NCI-H1694 (cell line): Measurements from ENCODE around the gene MPC2.

Source experiments
- DNase-seq: peaks from one replicate; lab custom pipeline; 2025; lab: John Stamatoyannopoulos, UW

MPC2 gene

DNA sequence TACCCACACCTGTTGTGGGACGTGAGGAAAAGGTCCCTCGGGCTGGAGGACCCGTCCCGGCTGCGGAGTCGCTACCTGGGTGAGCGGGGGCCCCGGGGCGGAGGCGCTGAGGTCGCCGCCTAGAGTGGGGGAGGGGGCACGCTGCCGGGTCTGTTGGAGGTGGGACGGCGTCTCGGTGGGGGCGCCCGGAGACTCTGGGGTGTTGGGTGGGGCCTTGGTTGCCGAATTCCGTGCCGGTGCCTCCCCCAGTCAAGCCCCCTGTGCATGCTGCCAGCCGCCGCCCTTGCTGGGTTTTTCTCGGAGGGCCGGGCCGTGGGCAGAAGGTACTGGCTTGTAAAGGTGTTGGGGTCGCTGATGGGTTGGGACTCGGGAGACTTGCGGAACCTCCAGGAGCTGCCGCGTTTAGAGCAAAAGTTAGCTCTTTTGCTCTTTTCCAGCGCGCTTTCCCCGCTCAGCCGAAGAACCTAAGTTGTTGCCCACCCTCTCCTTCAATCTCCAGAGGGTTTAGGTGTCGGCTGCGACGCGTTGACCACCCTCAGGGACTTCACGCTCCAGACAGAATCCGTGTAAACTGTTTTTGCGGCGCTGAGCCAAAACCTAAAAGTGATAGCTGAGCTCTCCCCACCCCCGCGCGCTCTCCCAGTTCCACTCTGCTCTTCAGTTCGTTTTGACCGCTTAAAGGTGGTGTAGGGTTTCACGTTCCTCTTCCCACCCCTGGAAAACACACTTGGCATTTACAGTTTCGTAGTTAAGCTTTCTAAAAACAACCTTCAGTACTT is at the start of gene MPC2:
MPC2 (minus strand) TSS at position 143 of the 779 bp plus-strand sequence. CDS start 1,231 bp downstream, outside the sequence.
- peak; percentile 49 for DNase-seq

DNA sequence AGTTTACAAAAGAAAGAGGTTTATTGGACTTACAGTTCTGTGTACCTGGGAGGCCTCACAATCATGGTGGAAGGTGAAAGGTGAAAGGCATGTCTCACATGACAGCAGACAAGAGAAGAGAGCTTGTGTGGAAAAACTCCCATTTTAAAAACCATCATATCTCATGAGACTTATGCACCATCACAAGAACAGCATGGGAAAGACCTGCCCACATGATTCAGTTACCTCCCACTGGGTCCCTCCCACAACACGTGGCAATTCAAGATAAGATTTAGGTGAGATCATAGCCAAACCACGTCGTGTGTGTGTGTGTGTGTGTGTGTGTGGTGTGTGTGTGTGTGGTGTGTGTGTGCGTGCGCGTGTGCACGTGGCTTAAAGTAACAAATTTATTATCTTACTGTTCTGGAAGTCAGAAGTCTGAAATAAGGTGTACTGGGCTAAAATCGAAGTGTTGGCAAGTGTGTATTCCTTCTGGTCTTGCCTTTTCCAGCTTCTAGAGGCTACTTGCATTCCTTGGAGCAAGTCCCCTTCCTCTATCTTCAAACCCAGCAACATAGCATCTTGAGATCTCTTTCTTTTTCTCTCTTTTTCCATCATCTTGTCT is 48.1 kb upstream of the MPC2 start:
- no peak for DNase-seq

- DNase-seq = no peak
Measured at GRCh38 chr1:167983797-167984420, 47.0 kb upstream of the MPC2 start.

- DNase-seq = no peak
Measured at GRCh38 chr1:167981933-167982332, 45.1 kb upstream of the MPC2 start.

- no peak for DNase-seq
Measured at GRCh38 chr1:167977245-167977644, 40.4 kb upstream of the MPC2 start.

DNA sequence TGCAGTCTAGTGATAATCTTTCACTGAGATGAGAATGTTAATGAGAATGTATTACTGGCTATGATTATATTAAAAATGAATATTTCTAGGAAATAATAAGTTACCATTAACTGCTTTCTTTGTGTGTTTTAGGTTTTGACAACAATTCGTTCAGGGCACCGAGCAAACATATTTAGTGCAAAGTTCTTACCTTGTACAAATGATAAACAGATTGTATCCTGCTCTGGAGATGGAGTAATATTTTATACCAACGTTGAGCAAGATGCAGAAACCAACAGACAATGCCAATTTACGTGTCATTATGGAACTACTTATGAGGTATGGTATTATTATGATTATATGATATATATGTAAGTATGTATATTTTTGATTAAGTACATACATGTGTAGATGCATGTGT is 37.8 kb upstream of the MPC2 start:
- no peak for DNase-seq

DNA sequence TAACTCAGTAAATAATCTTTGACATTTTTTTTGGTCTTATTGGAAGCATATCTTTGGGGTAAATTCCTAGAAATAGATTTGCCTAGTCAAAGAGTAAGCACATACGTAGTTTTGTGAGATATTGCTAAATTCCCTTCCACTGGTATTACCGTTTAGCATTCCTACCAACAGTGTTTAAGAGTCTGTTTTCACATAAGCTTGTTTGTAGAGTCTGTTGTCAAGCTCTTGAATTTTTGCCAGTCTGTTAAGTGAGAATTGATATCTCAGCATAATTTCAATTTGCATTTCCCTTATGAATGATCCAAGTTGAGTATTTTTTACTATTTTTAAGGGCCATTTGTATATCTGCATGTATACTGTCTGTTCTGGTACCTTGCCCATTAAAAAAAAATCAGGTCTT is 37.0 kb upstream of the MPC2 start:
- DNase-seq = no peak

GRCh38 chr1:167968569-167968968 is 31.7 kb upstream of the MPC2 start:
- DNase-seq = no peak

DNA sequence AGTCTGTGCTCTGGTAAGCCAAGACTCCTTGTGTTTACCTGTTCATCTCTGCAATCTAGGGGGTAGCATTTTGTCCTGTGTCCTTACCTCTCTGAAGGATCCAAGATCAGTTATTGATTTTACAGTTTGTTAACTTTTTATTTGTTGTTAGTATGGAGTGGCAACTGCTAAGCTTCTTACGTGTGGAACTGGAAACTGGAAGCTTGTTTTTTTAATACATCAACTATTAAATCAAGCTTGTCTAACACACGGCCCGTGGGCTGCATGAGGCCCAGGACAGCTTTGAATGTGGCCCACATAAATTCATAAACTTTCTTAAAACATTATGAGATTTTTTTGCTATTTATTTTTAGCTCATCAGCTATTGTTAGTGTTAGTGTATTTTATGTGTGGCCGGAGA is 29.2 kb upstream of the MPC2 start:
- DNase-seq = no peak

GRCh38 chr1:167964646-167965045 is 27.8 kb upstream of the MPC2 start:
- DNase-seq = no peak

- DNase-seq = no peak
Measured at GRCh38 chr1:167957710-167958109, 20.8 kb upstream of the MPC2 start.

DNA sequence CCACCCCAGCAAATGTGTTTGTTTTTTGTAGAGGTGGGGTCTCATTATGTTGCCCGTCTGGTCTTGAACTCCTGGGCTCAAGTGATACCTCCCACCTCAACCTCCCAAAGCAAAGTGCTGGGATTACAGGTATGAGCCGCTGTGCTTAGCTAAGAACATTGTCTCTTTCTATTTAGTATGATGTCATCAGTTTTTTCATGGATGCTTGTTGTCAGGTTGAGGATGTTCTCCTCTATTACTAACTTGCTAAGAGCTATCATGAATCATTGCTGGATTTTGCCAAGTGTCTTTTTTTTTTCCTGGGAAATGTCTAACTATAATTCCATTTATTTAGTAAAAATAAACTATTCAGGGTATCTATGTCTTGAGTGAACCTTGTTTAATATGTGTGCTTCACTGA is 19.0 kb upstream of the MPC2 start:
- DNase-seq = no peak

DNA sequence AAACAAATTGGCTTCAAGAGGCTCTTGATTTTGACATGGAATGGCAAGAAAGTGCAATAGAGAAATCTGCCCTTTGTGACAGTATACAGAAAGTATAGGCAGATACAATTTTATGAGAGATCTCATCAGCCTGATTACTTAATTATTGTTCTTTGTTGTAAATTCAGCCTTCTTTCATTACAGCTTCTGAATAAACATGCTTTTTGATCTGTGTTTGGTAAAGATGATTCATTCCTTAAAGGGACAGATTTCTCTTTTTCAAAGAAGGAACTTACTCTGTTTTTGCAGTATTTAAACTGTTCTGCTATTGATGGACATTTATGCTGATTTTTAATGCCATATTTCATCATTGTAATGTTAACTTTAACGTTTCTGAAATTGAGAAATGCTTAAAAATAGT is 13.7 kb upstream of the MPC2 start:
- DNase-seq = no peak

GRCh38 chr1:167949785-167950184 is 12.9 kb upstream of the MPC2 start:
- DNase-seq = no peak

- no peak for DNase-seq
Measured at GRCh38 chr1:167947733-167948132, 10.9 kb upstream of the MPC2 start.

DNA sequence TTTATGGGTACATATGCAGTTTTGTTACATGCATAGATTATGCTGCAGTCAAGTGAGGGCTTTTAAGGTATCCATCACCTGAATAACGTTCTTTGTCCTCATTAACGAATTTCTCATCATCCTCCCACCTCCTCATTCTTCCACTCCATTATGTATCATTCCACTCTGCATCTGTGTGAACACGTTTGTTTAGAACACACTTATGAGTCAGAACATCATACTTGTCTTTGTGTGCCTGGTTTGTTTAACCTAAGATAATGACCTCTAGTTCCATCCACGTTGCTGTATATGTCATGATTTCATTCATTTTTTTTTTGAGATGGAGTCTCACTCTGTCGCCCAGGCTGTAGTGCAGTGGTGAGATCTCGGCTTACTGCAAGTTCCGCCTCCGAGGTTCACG is 6.7 kb upstream of the MPC2 start:
- DNase-seq = no peak

GRCh38 chr1:167940264-167940663 is 3.4 kb upstream of the MPC2 start:
- DNase-seq = no peak

- DNase-seq = no peak
Measured at GRCh38 chr1:167938080-167938636, 1.3 kb upstream of the MPC2 start.

DNA sequence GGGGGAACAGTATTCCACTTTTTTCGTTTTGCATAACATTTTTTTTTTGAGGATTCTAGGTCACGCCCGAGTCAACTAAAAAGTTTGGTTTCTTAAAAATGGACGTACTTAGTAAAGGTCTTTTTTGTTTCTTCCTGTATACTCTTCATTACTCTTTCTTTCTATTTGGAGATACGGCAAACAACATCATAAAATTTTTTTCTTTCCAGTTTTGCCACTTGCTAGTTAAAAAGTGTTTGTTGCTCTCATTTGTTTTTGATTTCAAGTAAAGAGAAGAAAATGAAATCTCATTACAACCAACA is 788 bp upstream of the MPC2 start:
- DNase-seq = no peak

GRCh38 chr1:167936068-167936929 is 573 bp downstream of the MPC2 start, which contains the start of gene DCAF6:
Gene DCAF6 (plus strand): TSS chr1:167936683. CDS start chr1:167936912, 229 bp downstream.
- peak; percentile 98 for DNase-seq

DNA sequence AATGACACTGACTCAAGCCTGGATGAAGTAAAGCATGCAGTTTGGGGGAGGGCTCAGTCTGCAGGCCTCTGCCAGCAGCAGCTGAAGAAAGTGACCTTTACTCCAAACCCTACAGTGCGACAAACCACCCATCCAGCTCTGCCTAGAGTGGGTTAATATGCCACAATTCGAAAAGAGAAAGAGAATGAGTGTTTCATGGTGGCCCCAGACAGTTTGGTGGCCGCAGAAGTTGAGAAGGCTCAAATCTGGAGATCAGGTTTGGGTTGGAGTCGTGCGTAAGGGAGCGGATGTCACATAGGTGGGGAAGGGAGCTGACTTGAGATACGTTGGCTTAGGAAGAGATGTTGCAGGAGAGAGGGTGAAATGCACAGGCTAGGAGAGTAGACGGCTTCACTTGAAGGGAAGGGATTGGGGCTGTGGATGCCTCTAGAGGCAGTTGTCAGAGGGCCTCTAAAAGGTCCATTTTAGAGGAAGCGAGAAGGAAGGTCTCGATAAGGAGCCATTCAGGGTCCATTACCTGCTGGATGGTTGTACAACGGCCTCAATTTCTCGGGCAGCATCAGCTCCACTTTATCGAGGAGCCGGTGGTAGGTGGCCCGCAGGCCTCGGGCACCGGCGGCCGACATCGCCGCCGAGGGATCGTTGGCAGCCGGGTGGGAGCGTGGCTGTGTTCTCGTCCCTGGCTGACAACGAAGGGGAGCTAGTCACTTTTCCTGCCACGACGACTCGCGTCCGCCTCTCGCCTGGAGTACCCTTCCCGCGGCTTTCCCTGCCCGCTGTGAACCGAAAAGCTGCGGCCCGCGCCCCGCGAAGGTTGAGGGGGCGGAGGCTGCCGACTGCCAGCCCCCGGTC is 1.4 kb downstream of the MPC2 start:
- DNase-seq = peak; percentile 32
